Spleen (tissue), 7 donors: Measurements from ENCODE around the gene KCND2.

ENCODE experiments used
- POLR2AphosphoS5 ChIP-seq, 3 donors: sonication (generic); formaldehyde crosslinking; IDR thresholded peaks; one replicate each; pipeline ENCODE4 v1.5.1; 2017; ENCODE audit warnings: antibody characterized with exemption in 3 of 3
- TF ChIP-seq, protein P1 (sequence below), 11 experiments: fragments of 200-600 bp in 7 of 11; fragments of 450-650 bp in 4 of 11; sonication (generic) in 4 of 11; IDR thresholded peaks in 8 of 11; conservative IDR thresholded peaks in 3 of 11; 1 replicate in 7 of 11; 2 replicates in 4 of 11; pipeline versions ENCODE4 v1.4.0 to v1.8.0; 2016 to 2021; ENCODE audit warnings: antibody characterized with exemption in 11 of 11, inconsistent platforms in 4 of 11, mild to moderate bottlenecking in 1 of 11
- donor health status: DM: no; HTN: no; CAD: no; lungs with moderate emphysema.
- donor health status: DM: no; HTN: no; CAD: no.
- donor health status: DM: no; HTN: no; CAD: no.

- TF ChIP-seq, protein P1, sequence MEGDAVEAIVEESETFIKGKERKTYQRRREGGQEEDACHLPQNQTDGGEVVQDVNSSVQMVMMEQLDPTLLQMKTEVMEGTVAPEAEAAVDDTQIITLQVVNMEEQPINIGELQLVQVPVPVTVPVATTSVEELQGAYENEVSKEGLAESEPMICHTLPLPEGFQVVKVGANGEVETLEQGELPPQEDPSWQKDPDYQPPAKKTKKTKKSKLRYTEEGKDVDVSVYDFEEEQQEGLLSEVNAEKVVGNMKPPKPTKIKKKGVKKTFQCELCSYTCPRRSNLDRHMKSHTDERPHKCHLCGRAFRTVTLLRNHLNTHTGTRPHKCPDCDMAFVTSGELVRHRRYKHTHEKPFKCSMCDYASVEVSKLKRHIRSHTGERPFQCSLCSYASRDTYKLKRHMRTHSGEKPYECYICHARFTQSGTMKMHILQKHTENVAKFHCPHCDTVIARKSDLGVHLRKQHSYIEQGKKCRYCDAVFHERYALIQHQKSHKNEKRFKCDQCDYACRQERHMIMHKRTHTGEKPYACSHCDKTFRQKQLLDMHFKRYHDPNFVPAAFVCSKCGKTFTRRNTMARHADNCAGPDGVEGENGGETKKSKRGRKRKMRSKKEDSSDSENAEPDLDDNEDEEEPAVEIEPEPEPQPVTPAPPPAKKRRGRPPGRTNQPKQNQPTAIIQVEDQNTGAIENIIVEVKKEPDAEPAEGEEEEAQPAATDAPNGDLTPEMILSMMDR (IDR thresholded peaks at IDR 0.05 in 8 of 11, conservative IDR thresholded peaks at IDR 0.05 in 3 of 11) = no peak
- TF ChIP-seq POLR2AphosphoS5 (IDR thresholded peaks at IDR 0.05) = no peak
Observed at GRCh38 chr7:120307991-120308545, 35.1 kb downstream of the KCND2 start.
